ENCODE measurements around the gene KIAA1191.

The KIAA1191 gene

DNA sequence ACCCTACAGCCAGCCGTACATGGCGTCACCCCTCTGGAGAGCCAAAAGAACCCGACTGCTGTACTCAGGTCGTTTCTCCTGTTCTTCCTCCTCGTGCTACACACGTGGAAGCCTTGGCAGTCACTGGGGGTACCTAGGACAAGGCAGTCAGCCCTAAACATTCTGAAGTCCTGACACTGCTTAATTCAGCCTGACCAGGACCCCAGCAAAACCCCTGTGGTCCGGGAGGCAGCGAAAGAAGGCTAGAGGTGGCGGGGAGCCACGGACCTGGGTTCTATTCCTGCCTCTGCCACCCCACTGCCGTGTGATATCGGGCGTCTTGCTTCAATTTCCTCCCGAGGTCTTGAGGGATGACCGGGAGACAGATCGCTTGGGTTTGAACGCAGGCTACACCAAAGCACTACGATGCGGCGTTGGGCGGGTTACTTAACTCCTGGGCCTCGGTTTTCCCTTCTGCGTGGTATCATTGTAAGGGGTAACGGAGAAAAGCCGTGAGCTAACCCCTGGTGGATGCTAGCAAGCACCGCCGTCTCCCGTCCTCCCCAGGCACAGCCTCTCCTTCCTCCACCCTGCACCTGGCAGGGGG lies 3.3 kb upstream of the KIAA1191 start:
- no peak overlapping the region for H3K18ac ChIP-seq (ENCODE audit: low read length)
- peaks cover 4 to 7% of the 10 kb centered on the region in 2 experiments for H3K36me3 ChIP-seq (ENCODE audit: control insufficient read depth in 1 of 2, insufficient read depth in 2 of 2, low read length in 2 of 2)
- peaks cover 10% of the 10 kb centered on the region for H3K79me1 ChIP-seq (ENCODE audit: low read length)
- H3K23ac ChIP-seq (ENCODE audit: low read length), result no peak overlapping the region
- H3K9me3 ChIP-seq (ENCODE audit: insufficient read depth, low read depth, low read length), result peaks cover 5% of the 10 kb centered on the region
- H3K79me2 ChIP-seq (ENCODE audit: control insufficient read depth, insufficient read depth, low read length, poor library complexity), result peaks cover 7% of the 10 kb centered on the region
- H3K4me1 ChIP-seq (ENCODE audit: control insufficient read depth in 1 of 2, insufficient read depth in 2 of 2, low read length in 2 of 2), result peaks cover 8 to 12% of the 10 kb centered on the region in 2 experiments
- H3K9ac ChIP-seq (ENCODE audit: low read length), result peak overlapping the region; percentile 14
- no peak overlapping the region for H3K14ac ChIP-seq (ENCODE audit: low read length)
- no peak overlapping the region for H2AK5ac ChIP-seq (ENCODE audit: low read length)
- H2BK12ac ChIP-seq (ENCODE audit: low read length), result no peak overlapping the region
- no peak for DNase-seq
- H3K27me3 ChIP-seq (ENCODE audit: insufficient read depth, low read length), result peaks cover 17% of the 10 kb centered on the region
- no peak overlapping the region for H2BK120ac ChIP-seq (ENCODE audit: insufficient read depth, low read length, poor library complexity)
- H3K27ac ChIP-seq (ENCODE audit: low read depth, low read length), result no peak overlapping the region
- no peak overlapping the region for H2BK5ac ChIP-seq (ENCODE audit: low read depth, low read length, poor library complexity)
- no CpG with 5 or more reads among the region's 28 CpGs for WGBS (ENCODE audit: extremely low coverage, insufficient coverage, insufficient read length)
- H4K12ac ChIP-seq (ENCODE audit: low read depth, low read length), result no peak overlapping the region
- H2AFZ ChIP-seq (ENCODE audit: insufficient read depth, low read length, poor library complexity), result peak overlapping the region; percentile 30
- H3K4ac ChIP-seq (ENCODE audit: low read depth, low read length), result no peak overlapping the region
- H3K4me3 ChIP-seq (ENCODE audit: low read depth, low read length), result peak overlapping the region; percentile 84
- H4K91ac ChIP-seq (ENCODE audit: low read depth, low read length), result no peak overlapping the region
- peak overlapping the region; percentile 68 for H4K8ac ChIP-seq (ENCODE audit: low read depth, low read length)
- peak overlapping the region; percentile 97 for H3K4me2 ChIP-seq (ENCODE audit: low read length)

- Histone ChIP-seq H3K4me2 (ENCODE audit: low read length) (peak overlapping the region; percentile 87), H3K79me1 (ENCODE audit: low read length) (peaks cover 10% of the 10 kb centered on the region), H2BK12ac (ENCODE audit: low read length) (no peak overlapping the region), H3K9me3 (ENCODE audit: insufficient read depth, low read depth, low read length) (peaks cover 5% of the 10 kb centered on the region), H2AK5ac (ENCODE audit: low read length) (no peak overlapping the region), H4K91ac (ENCODE audit: low read depth, low read length) (no peak overlapping the region), H3K4ac (ENCODE audit: low read depth, low read length) (no peak overlapping the region), H2AFZ (ENCODE audit: insufficient read depth, low read length, poor library complexity) (peak overlapping the region; percentile 18), H3K27ac (ENCODE audit: low read depth, low read length) (no peak overlapping the region), H3K27me3 (ENCODE audit: insufficient read depth, low read length) (peaks cover 17% of the 10 kb centered on the region), H4K8ac (ENCODE audit: low read depth, low read length) (no peak overlapping the region), H3K4me3 (ENCODE audit: low read depth, low read length) (peak overlapping the region; percentile 70), H2BK120ac (ENCODE audit: insufficient read depth, low read length, poor library complexity) (no peak overlapping the region), H3K14ac (ENCODE audit: low read length) (no peak overlapping the region), H3K79me2 (ENCODE audit: control insufficient read depth, insufficient read depth, low read length, poor library complexity) (peaks cover 7% of the 10 kb centered on the region), H3K4me1 (ENCODE audit: control insufficient read depth in 1 of 2, insufficient read depth in 2 of 2, low read length in 2 of 2) (peaks cover 8 to 12% of the 10 kb centered on the region in 2 experiments), H4K12ac (ENCODE audit: low read depth, low read length) (no peak overlapping the region), H2BK5ac (ENCODE audit: low read depth, low read length, poor library complexity) (no peak overlapping the region), H3K18ac (ENCODE audit: low read length) (no peak overlapping the region), H3K36me3 (ENCODE audit: control insufficient read depth in 1 of 2, insufficient read depth in 2 of 2, low read length in 2 of 2) (peaks cover 2 to 5% of the 10 kb centered on the region in 2 experiments), H3K9ac (ENCODE audit: low read length) (no peak overlapping the region), H3K23ac (ENCODE audit: low read length) (no peak overlapping the region)
- DNase-seq, result no peak
- no CpG with 5 or more reads among the region's 8 CpGs for WGBS (ENCODE audit: extremely low coverage, insufficient coverage, insufficient read length)
Observed at GRCh38 chr5:176362233-176362490, 598 bp upstream of the KIAA1191 start.

DNA sequence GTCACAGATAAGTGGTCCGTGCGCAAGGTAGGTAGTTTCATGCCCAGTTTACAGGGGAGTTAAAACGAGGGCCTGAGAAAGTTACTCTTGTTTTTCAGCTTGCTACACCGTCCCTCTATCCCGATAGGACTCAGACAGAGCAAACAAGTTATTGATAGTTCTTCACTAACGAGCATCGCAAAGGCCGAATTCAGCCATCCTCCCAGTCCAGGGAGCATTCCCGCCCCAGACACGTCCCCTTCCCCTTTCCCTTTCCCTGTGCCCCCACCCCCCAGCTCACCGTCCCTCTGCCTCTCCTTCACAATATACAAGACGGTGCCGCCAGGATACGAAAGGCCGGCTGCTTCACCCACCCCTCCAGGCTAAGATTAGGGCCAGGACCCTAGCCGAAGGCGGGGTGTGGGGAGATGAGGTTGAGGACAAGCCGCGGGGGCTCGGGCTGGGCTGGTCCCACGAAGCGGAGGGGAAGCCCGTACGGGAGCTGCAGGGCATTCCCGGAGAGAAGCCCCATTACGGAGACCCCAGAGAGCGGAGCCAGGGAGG lies 599 bp downstream of the KIAA1191 start:
- Histone ChIP-seq H3K79me2 (ENCODE audit: control insufficient read depth, insufficient read depth, low read length, poor library complexity) (peaks cover 7% of the 10 kb centered on the region), H3K9ac (ENCODE audit: low read length) (peak overlapping the region; percentile 84), H3K4me3 (ENCODE audit: low read depth, low read length) (peak overlapping the region; percentile 88), H2BK5ac (ENCODE audit: low read depth, low read length, poor library complexity) (no peak overlapping the region), H4K8ac (ENCODE audit: low read depth, low read length) (peak overlapping the region; percentile 81), H2AFZ (ENCODE audit: insufficient read depth, low read length, poor library complexity) (peak overlapping the region; percentile 61), H3K27ac (ENCODE audit: low read depth, low read length) (no peak overlapping the region), H3K27me3 (ENCODE audit: insufficient read depth, low read length) (peaks cover 13% of the 10 kb centered on the region), H3K36me3 (ENCODE audit: control insufficient read depth in 1 of 2, insufficient read depth in 2 of 2, low read length in 2 of 2) (peaks cover 7 to 9% of the 10 kb centered on the region in 2 experiments), H2BK12ac (ENCODE audit: low read length) (no peak overlapping the region), H3K4me2 (ENCODE audit: low read length) (peak overlapping the region; percentile 87), H3K18ac (ENCODE audit: low read length) (peak overlapping the region; percentile 44), H3K79me1 (ENCODE audit: low read length) (peaks cover 10% of the 10 kb centered on the region), H2BK120ac (ENCODE audit: insufficient read depth, low read length, poor library complexity) (peak overlapping the region; percentile 4), H3K23ac (ENCODE audit: low read length) (no peak overlapping the region), H3K14ac (ENCODE audit: low read length) (peak overlapping the region; percentile 59), H3K4ac (ENCODE audit: low read depth, low read length) (peak overlapping the region; percentile 13), H4K12ac (ENCODE audit: low read depth, low read length) (peak overlapping the region; percentile 4), H3K9me3 (ENCODE audit: insufficient read depth, low read depth, low read length) (peaks cover 5% of the 10 kb centered on the region), H2AK5ac (ENCODE audit: low read length) (no peak overlapping the region), H4K91ac (ENCODE audit: low read depth, low read length) (peak overlapping the region; percentile 41), H3K4me1 (ENCODE audit: control insufficient read depth in 1 of 2, insufficient read depth in 2 of 2, low read length in 2 of 2) (peaks cover 4 to 7% of the 10 kb centered on the region in 2 experiments)
- DNase-seq, result no peak
- no CpG with 5 or more reads among the region's 27 CpGs for WGBS (ENCODE audit: extremely low coverage, insufficient coverage, insufficient read length)

- Histone ChIP-seq H2BK5ac (ENCODE audit: low read depth, low read length, poor library complexity) (no peak overlapping the region), H3K9me3 (ENCODE audit: insufficient read depth, low read depth, low read length) (peaks cover 2% of the 10 kb centered on the region), H2BK120ac (ENCODE audit: insufficient read depth, low read length, poor library complexity) (no peak overlapping the region), H2BK12ac (ENCODE audit: low read length) (no peak overlapping the region), H3K79me1 (ENCODE audit: low read length) (peaks cover 7% of the 10 kb centered on the region), H3K14ac (ENCODE audit: low read length) (no peak overlapping the region), H2AK5ac (ENCODE audit: low read length) (no peak overlapping the region), H3K9ac (ENCODE audit: low read length) (no peak overlapping the region), H3K23ac (ENCODE audit: low read length) (no peak overlapping the region), H3K18ac (ENCODE audit: low read length) (no peak overlapping the region), H3K36me3 (ENCODE audit: control insufficient read depth in 1 of 2, insufficient read depth in 2 of 2, low read length in 2 of 2) (peaks cover 13 to 16% of the 10 kb centered on the region in 2 experiments), H3K4me2 (ENCODE audit: low read length) (no peak overlapping the region), H3K27me3 (ENCODE audit: insufficient read depth, low read length) (peaks cover 2% of the 10 kb centered on the region), H2AFZ (ENCODE audit: insufficient read depth, low read length, poor library complexity) (no peak overlapping the region), H3K4ac (ENCODE audit: low read depth, low read length) (no peak overlapping the region), H4K12ac (ENCODE audit: low read depth, low read length) (no peak overlapping the region), H3K4me3 (ENCODE audit: low read depth, low read length) (no peak overlapping the region), H3K27ac (ENCODE audit: low read depth, low read length) (no peak overlapping the region), H3K4me1 (ENCODE audit: control insufficient read depth in 1 of 2, insufficient read depth in 2 of 2, low read length in 2 of 2) (peaks cover 0 to 2% of the 10 kb centered on the region in 2 experiments), H3K79me2 (ENCODE audit: control insufficient read depth, insufficient read depth, low read length, poor library complexity) (peaks cover 7% of the 10 kb centered on the region), H4K91ac (ENCODE audit: low read depth, low read length) (no peak overlapping the region), H4K8ac (ENCODE audit: low read depth, low read length) (no peak overlapping the region)
- WGBS (ENCODE audit: extremely low coverage, insufficient coverage, insufficient read length), result no CpG with 5 or more reads among the region's 4 CpGs
- DNase-seq, result peak in 1 of 2 donors; percentile 42
Observed at GRCh38 chr5:176359658-176360057, 1.9 kb downstream of the KIAA1191 start.

Measured in trophoblast cell (in vitro differentiated cells and primary cell).